Endodermal cell (in vitro differentiated cells): Measurements from ENCODE around the gene PRKCZ. TPM values are rescaled to one million over a fixed set of nuclear protein-coding genes. Genes with fewer than 3 reads are reported as not detected.

ENCODE experiments used
- DNase-seq: peaks from one replicate; pipeline ENCODE4 v3.0.0-alpha.2; 2017
- H3K27ac ChIP-seq: 2 replicates; pipeline ENCODE4 v1.5.1; 2013; ENCODE audit warnings: mild to moderate bottlenecking, low read depth, low read length, moderate library complexity
- H3K27me3 ChIP-seq: 2 replicates; pipeline ENCODE4 v1.6.1; 2013; ENCODE audit warnings: mild to moderate bottlenecking, low read length, moderate library complexity; ENCODE audit not compliant: insufficient read depth, control insufficient read depth, poor library complexity, severe bottlenecking
- H3K36me3 ChIP-seq: 2 replicates; pipeline ENCODE4 v1.7.0; 2013; ENCODE audit warnings: mild to moderate bottlenecking, low read length, moderate library complexity; ENCODE audit not compliant: control insufficient read depth, insufficient read depth
- H3K4me1 ChIP-seq: one replicate; pipeline ENCODE4 v1.7.0; 2013; ENCODE audit warnings: low read length; ENCODE audit not compliant: control insufficient read depth, insufficient read depth
- H3K4me3 ChIP-seq: 2 replicates; pipeline ENCODE4 v1.5.1; 2013; ENCODE audit warnings: mild to moderate bottlenecking, low read length, moderate library complexity
- H3K9ac ChIP-seq: 2 replicates; pipeline ENCODE4 v1.6.1; 2013; ENCODE audit warnings: mild to moderate bottlenecking, low read length, moderate library complexity; ENCODE audit not compliant: poor library complexity, severe bottlenecking; ENCODE audit errors: extremely low read depth
- H3K9me3 ChIP-seq: 2 replicates; pipeline ENCODE4 v1.6.1; 2013; ENCODE audit warnings: mild to moderate bottlenecking, low read length, moderate library complexity; ENCODE audit not compliant: control insufficient read depth
- H3K27ac Mint-ChIP-seq: 2 replicates; pipeline ENCODE4 v1.8.0; 2020; ENCODE audit warnings: mixed read lengths
- H3K27me3 Mint-ChIP-seq: 2 replicates; pipeline ENCODE4 v1.8.0; 2021; ENCODE audit warnings: mild to moderate bottlenecking, mixed read lengths; ENCODE audit not compliant: insufficient read depth
- H3K36me3 Mint-ChIP-seq: 2 replicates; pipeline ENCODE4 v1.8.0; 2020; ENCODE audit warnings: low read depth, mixed read lengths
- H3K4me1 Mint-ChIP-seq: 2 replicates; pipeline ENCODE4 v1.8.0; 2020; ENCODE audit warnings: mixed read lengths
- H3K4me3 Mint-ChIP-seq: 2 replicates; pipeline ENCODE4 v1.8.0; 2020; ENCODE audit warnings: mild to moderate bottlenecking, moderate library complexity, mixed read lengths
- H3K9me3 Mint-ChIP-seq: 2 replicates; pipeline ENCODE4 v1.8.0; 2020; ENCODE audit warnings: mild to moderate bottlenecking, mixed read lengths
- WGBS, 2 experiments: methylation state at CpG; one replicate each; pipeline versions ENCODE4 v1.1.5 to v1.1.7; 2013; ENCODE audit warnings: missing lambda C conversion rate in 2 of 2, mixed read lengths in 1 of 2; ENCODE audit not compliant: insufficient coverage in 1 of 2, insufficient read length in 1 of 2; 5-methylcytosine and 5-hydroxymethylcytosine counted together
- total RNA-seq, 2 donors: library from RNA; stranded (reverse); fragmentation: NEBNext Ultra II Directional in 1 of 2; extraction: Animal tissue kit (Norgen Biotek cat#: 25700) in 1 of 2; gene quantifications; 2 replicates in 1 of 2; 3 replicates in 1 of 2; pipeline ENCODE4 v1.2.1, GENCODE V29; 2021
- TF ChIP-seq, protein P1 (sequence below): fragments of 200-600 bp; sonication (generic); conservative IDR thresholded peaks from 2 replicates; pipeline ENCODE4 v1.5.0; 2021; ENCODE audit warnings: antibody characterized with exemption, mild to moderate bottlenecking

PRKCZ gene
- total RNA-seq, 2 donors from 2014 or later = 49.9 to 68.5 TPM

DNA sequence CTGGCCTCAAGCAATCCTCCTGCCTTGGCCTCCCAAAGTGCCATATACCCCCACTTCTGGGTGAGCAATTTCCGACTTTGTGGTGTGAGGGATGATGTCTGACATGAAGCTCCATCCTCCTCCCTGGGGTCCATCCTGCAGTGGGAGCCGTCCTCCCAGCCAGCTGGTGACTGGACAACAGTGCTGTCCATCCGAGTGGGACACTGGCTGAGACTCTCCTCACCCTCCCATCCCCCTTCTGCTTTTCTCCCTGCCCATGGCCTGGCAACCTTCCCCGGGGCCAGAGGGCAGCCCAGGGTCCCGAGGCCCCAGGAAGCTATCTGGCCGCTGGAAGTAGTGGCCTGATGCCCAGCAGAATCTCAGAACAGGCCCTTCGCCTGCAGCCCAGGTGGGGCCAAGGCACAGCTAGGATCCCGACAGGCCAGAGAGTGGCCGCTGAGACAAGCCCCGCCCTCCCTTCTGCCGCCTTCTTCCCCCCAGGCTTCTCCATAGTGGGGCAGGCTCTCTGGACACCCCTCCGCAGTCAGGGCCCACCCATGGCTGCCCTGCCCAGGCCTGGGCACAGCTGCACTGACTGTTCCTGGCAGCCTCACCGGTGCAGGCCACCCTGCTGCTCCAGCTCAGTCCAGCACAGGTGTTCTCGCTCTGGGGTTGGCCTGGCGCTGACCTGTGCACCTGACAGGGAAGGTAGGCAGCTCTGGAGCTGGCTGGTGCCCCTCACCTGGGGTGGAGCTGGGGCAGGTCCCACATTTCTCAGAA lies 152.8 kb downstream of the PRKCZ start:
- Mint-ChIP-seq H3K4me1 (peaks cover 14% of the 10 kb centered on the region), H3K36me3 (no peaks in the 10 kb centered on the region), H3K27ac (no peak overlapping the region), H3K27me3 (peaks cover 12% of the 10 kb centered on the region), H3K9me3 (no peaks in the 10 kb centered on the region), H3K4me3 (no peak overlapping the region)
- Histone ChIP-seq H3K27ac (no peak overlapping the region), H3K36me3 (no peaks in the 10 kb centered on the region), H3K4me3 (no peak overlapping the region), H3K27me3 (peaks cover 8% of the 10 kb centered on the region), H3K4me1 (no peaks in the 10 kb centered on the region), H3K9ac (no peak overlapping the region), H3K9me3 (no peaks in the 10 kb centered on the region)
- 91 to 92% methylated on average over 7 to 15 of the region's 15 CpGs for WGBS, 2 experiments
- TF ChIP-seq, protein P1, sequence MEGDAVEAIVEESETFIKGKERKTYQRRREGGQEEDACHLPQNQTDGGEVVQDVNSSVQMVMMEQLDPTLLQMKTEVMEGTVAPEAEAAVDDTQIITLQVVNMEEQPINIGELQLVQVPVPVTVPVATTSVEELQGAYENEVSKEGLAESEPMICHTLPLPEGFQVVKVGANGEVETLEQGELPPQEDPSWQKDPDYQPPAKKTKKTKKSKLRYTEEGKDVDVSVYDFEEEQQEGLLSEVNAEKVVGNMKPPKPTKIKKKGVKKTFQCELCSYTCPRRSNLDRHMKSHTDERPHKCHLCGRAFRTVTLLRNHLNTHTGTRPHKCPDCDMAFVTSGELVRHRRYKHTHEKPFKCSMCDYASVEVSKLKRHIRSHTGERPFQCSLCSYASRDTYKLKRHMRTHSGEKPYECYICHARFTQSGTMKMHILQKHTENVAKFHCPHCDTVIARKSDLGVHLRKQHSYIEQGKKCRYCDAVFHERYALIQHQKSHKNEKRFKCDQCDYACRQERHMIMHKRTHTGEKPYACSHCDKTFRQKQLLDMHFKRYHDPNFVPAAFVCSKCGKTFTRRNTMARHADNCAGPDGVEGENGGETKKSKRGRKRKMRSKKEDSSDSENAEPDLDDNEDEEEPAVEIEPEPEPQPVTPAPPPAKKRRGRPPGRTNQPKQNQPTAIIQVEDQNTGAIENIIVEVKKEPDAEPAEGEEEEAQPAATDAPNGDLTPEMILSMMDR = no peak
- no peak for DNase-seq

DNA sequence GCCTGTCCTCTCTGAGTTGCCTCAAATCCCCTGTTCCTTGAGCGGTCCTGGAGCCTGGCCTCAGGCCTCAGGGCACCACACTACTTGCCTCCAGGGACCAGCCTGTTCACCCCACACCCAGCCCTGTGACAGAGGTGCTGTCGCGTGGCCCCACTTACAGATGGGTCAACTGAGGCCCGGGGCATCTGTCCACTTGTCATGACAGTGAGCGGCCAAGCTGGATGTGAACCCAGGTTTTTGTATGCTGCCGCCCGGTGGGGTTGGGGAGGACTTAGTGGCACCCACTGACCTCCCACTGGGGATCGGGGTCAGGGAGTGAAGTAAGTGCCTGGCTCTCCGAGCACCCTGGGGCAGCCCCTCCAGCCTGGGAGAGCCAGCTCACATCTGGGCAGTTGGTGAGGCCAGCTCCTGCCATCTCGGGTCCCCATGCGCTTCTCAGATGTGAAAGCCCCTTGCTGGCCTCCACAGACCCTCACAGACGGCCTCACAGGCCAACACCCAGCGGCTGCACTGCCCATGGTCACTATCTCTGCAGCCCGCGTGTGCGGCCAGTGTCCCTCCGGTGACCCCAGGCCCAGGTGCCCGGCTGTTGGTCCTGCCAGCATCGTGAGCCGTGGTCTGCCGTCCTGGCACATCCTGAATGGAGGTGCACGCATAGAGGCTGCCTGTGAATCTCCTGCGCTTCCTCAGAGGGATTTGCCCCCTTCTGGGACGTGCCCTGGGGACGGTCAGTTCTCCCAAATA lies 153.6 kb downstream of the PRKCZ start:
- Mint-ChIP-seq H3K36me3 (no peaks in the 10 kb centered on the region), H3K27me3 (peaks cover 12% of the 10 kb centered on the region), H3K4me3 (peak overlapping the region; percentile 53), H3K27ac (no peak overlapping the region), H3K4me1 (peaks cover 17% of the 10 kb centered on the region), H3K9me3 (no peaks in the 10 kb centered on the region)
- no peak overlapping the region for H3K27ac ChIP-seq
- H3K9ac ChIP-seq = no peak overlapping the region
- H3K4me3 ChIP-seq = peak overlapping the region; percentile 78
- peaks cover 8% of the 10 kb centered on the region for H3K27me3 ChIP-seq
- H3K4me1 ChIP-seq = no peaks in the 10 kb centered on the region
- no peaks in the 10 kb centered on the region for H3K36me3 ChIP-seq
- TF ChIP-seq, protein P1 = no peak
- no peaks in the 10 kb centered on the region for H3K9me3 ChIP-seq
- DNase-seq = no peak
- 85 to 89% methylated on average over 20 to 25 of the region's 25 CpGs for WGBS, 2 experiments

DNA sequence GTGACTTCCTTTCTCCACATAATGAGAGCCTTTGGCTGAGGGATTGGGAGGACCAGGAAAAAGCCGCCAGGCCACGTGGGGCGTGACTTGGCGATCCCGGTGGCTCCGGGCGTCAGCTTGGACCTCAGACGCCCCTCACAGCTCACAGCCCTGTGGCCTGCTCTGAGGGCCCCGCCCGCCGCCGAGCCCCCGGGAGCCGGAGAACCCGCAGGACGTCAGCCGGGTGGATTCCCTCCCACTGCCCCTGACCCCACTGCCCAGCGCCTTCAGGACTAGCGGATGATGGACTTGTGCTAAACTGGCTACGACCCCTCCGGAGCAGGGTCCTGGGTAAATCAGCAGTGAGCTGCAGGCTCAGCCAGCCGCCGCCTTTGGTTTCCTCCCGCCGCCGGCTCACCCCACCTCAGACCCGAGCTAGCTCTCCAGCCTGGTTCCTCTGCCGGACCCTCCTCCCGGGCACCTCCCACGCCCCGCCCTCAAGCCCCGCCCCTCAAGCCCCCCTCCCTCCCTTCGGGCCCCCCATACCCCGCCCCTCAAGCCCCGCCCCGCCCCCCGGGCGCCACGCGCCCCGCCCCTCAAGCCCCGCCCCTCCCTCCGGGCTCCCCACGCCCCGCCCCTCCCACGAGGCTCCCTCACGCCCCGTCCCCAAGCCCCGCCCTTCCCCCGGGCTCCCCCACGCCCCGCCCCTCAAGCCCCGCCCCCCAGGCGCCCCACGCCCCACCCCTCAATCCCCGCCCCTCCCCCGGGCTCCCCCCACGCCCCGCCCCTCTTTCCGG lies 154.4 kb downstream of the PRKCZ start:
- Histone ChIP-seq H3K36me3 (no peaks in the 10 kb centered on the region), H3K9me3 (no peaks in the 10 kb centered on the region), H3K27me3 (peaks cover 8% of the 10 kb centered on the region), H3K4me3 (peak overlapping the region; percentile 78), H3K4me1 (no peaks in the 10 kb centered on the region), H3K9ac (peak overlapping the region; percentile 41), H3K27ac (peak overlapping the region; percentile 68)
- H3K4me3 Mint-ChIP-seq = peak overlapping the region; percentile 53
- peaks cover 17% of the 10 kb centered on the region for H3K4me1 Mint-ChIP-seq
- H3K9me3 Mint-ChIP-seq = no peaks in the 10 kb centered on the region
- DNase-seq = peak; percentile 97
- TF ChIP-seq, protein P1 = no peak
- H3K36me3 Mint-ChIP-seq = no peaks in the 10 kb centered on the region
- H3K27me3 Mint-ChIP-seq = peaks cover 12% of the 10 kb centered on the region
- no peak overlapping the region for H3K27ac Mint-ChIP-seq
- WGBS, 2 experiments = 1 to 6% methylated on average over 15 to 26 of the region's 60 CpGs
